SJSA1 (cell line): ENCODE data around the gene ZGPAT. TPM values are rescaled to one million over a fixed set of nuclear protein-coding genes. Genes with fewer than 3 reads are reported as not detected.

ENCODE experiments used
- DNase-seq, 2 experiments: peaks; one replicate each; pipeline ENCODE4 v3.0.0-alpha.2; 2015 to 2020; ENCODE audit warnings: low spot score in 2 of 2, low read depth in 1 of 2
- H3K27ac ChIP-seq: fragments of 250-450 bp; sonication (Bioruptor Pico); 2 replicates; pipeline ENCODE4 v1.5.1; 2020; ENCODE audit warnings: mild to moderate bottlenecking, moderate library complexity
- H3K27me3 ChIP-seq: fragments of 250-450 bp; sonication (Bioruptor Pico); replicated peaks from 2 replicates; pipeline ENCODE4 v1.5.1; 2020; ENCODE audit warnings: mild to moderate bottlenecking, moderate library complexity
- H3K36me3 ChIP-seq: fragments of 250-450 bp; sonication (Bioruptor Pico); 2 replicates; pipeline ENCODE4 v1.5.1; 2020; ENCODE audit warnings: mild to moderate bottlenecking
- H3K4me1 ChIP-seq: fragments of 250-450 bp; sonication (Bioruptor Pico); replicated peaks from 2 replicates; pipeline ENCODE4 v1.6.1; 2021; ENCODE audit warnings: mild to moderate bottlenecking
- H3K4me3 ChIP-seq: fragments of 250-450 bp; sonication (Bioruptor Pico); 2 replicates; pipeline ENCODE4 v1.5.1; 2020; ENCODE audit warnings: mild to moderate bottlenecking
- H3K9me3 ChIP-seq: fragments of 250-450 bp; sonication (Bioruptor Pico); replicated peaks from 2 replicates; pipeline ENCODE4 v1.5.1; 2020; ENCODE audit warnings: mild to moderate bottlenecking
- total RNA-seq: library from RNA; depleted of rRNA; stranded (reverse); fragments of >200 nt; shearing (Covaris generic); gene quantifications from 2 replicates; pipeline ENCODE4 v1.2.3, GENCODE V29; 2014

Gene ZGPAT
- total RNA-seq, 1 experiment from 2014 or later = 22.8 TPM

GRCh38 chr20:63685269-63686026, 22.4 kb upstream of the ZGPAT start:
- H3K4me1 ChIP-seq = peaks cover 23% of the 10 kb centered on the region
- H3K36me3 ChIP-seq = peaks cover 56% of the 10 kb centered on the region
- H3K27ac ChIP-seq = no peak overlapping the region
- H3K27me3 ChIP-seq = no peaks in the 10 kb centered on the region
- H3K9me3 ChIP-seq = no peaks in the 10 kb centered on the region
- DNase-seq = no peak
- no peak overlapping the region for H3K4me3 ChIP-seq

DNA sequence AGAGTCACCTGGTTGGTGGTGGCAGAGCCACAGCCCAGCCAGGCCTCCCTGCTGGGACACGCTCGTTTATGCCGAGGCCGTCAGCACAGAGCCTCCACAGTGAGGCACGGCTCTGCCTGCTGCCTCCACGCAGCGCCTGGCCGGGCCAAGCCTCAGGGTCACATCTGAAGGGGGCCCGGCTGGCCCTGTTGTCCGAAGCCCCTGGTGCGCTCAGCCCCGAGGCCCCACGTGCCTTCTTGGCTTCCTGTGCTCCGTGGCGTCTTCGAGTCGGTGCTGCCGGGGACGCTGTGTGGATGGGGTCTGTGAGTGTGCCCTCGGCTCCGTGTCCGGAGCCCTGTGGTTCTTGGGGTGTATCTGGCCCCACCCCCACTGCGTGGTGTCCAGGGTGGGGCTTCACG, 21.7 kb upstream of the ZGPAT start:
- Histone ChIP-seq H3K27ac (no peak overlapping the region), H3K36me3 (peaks cover 52% of the 10 kb centered on the region), H3K4me1 (peaks cover 22% of the 10 kb centered on the region)

DNA sequence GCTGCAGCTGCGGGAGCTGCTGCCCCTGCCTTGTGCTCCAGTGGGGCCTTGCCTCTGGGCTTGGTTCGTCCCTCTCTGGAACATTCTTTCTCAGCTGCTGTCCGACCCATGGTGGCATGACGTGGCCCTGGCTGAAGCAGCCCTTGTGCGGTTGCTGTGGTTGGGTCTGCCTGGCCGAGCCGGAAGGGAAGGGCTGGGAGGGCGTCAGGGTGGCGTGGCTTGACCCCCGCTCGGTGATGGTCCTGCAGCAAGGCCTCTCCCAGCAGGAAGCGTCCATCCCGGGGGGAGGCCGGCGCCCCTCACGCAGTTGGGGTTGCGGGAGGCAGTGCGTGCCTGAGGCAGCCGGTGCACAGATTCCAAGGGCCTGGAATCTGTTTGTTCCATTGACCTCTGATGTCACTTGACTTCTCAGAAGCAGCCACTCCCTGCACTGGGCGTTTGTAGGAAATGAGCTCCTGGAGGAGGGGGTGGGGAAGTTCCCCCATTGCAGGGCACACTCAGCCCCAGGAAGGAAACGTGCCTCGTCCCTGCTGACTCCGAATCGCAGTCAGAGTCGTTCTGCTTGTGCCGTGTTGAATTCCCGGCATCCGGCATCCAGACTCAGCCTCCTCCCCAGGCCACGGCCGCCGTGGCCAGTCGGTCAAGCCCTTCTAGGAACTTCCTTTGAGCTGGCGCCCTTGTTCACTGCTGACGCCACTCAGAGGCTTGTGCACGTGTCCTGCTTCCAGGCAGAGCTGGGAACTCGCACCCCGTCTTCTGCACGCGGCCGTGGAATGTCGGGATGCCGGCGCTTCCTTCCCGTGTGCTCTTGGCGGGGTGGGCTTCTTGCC, 21.1 kb upstream of the ZGPAT start:
- H3K27ac ChIP-seq = no peak overlapping the region
- no peaks in the 10 kb centered on the region for H3K27me3 ChIP-seq
- no peak overlapping the region for H3K4me3 ChIP-seq
- H3K9me3 ChIP-seq = no peaks in the 10 kb centered on the region
- peaks cover 51% of the 10 kb centered on the region for H3K36me3 ChIP-seq
- no peak for DNase-seq
- peaks cover 15% of the 10 kb centered on the region for H3K4me1 ChIP-seq

More for the DNA sequence above, 21.7 kb upstream of the ZGPAT start:
- DNase-seq = no peak
- H3K27me3 ChIP-seq = no peaks in the 10 kb centered on the region
- H3K9me3 ChIP-seq = no peaks in the 10 kb centered on the region
- no peak overlapping the region for H3K4me3 ChIP-seq

DNA sequence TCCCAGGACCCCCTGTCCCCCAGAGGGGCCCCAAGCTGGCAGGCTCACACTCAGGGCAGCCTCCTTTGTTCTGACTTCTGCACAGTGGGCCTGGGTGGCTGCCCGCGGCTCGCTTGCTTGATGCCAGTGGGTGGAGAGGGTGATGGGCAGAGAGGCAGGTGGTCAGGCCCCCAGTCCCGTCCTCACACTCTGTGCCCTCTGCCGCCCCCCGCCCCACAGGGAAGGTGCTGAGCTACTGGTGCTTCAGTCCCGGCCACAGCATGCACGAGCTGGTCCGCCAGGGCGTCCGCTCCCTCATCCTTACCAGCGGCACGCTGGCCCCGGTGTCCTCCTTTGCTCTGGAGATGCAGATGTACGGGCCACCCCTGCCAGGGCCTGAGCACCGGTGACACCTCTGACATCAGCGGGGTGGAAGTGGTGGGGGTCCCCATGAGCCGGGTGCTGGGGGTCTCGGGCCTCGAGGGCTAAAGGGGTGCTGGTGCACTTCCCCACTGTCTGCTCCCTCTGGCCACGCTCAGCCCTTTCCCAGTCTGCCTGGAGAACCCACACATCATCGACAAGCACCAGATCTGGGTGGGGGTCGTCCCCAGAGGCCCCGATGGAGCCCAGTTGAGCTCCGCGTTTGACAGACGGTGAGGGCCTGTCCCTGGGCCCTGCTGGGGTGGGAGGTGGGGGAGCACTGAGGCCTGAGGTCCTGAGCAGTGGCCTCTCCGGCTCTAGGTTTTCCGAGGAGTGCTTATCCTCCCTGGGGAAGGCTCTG, 20.2 kb upstream of the ZGPAT start:
- no peaks in the 10 kb centered on the region for H3K9me3 ChIP-seq
- H3K27ac ChIP-seq = no peak overlapping the region
- H3K4me1 ChIP-seq = peaks cover 8% of the 10 kb centered on the region
- no peaks in the 10 kb centered on the region for H3K27me3 ChIP-seq
- DNase-seq = no peak
- peaks cover 48% of the 10 kb centered on the region for H3K36me3 ChIP-seq
- H3K4me3 ChIP-seq = no peak overlapping the region

GRCh38 chr20:63688228-63689045, 19.4 kb upstream of the ZGPAT start:
- H3K27ac ChIP-seq = no peak overlapping the region
- peaks cover 40% of the 10 kb centered on the region for H3K36me3 ChIP-seq
- H3K4me3 ChIP-seq = no peak overlapping the region
- no peaks in the 10 kb centered on the region for H3K27me3 ChIP-seq
- H3K9me3 ChIP-seq = no peaks in the 10 kb centered on the region
- DNase-seq = no peak
- no peaks in the 10 kb centered on the region; the same call in 1 of the 2 replicates for H3K4me1 ChIP-seq

DNA sequence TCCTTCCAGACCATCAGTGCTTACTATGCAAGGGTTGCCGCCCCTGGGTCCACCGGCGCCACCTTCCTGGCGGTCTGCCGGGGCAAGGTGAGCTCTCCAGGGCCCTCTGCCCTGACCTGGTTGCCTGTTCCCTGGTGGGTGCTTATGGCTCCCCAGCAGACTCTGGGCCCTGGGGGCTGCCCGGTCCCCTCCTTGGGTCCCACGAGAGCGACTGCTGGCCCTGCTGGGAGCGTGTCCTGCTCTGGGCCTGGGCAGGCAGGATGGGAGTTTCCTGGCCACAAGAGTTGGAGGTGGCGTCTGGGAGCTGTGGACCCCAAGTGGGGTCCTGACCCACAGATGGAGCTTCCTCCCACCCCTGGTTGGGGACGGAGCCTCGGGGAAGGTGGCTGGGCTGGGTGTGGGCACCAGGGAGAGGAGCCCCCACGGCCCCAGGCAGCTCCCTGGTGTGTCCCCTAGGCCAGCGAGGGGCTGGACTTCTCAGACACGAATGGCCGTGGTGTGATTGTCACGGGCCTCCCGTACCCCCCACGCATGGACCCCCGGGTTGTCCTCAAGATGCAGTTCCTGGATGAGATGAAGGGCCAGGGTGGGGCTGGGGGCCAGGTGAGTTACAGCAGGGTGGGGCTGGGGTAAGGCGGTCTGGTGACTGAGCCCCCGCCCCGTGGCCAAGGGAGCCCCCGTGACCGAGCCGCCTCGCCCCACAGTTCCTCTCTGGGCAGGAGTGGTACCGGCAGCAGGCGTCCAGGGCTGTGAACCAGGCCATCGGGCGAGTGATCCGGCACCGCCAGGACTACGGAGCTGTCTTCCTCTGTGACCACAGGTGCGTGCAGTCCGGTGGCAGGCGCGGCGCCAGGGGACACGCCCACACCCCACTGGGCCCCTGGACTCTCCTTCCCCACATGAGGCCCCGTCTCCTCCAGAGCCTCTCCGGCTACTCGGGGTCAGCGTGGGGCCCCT, 18.5 kb upstream of the ZGPAT start:
- H3K36me3 ChIP-seq = peaks cover 41% of the 10 kb centered on the region
- no peaks in the 10 kb centered on the region for H3K4me1 ChIP-seq
- no peak for DNase-seq
- H3K27me3 ChIP-seq = no peaks in the 10 kb centered on the region
- no peaks in the 10 kb centered on the region for H3K9me3 ChIP-seq
- no peak overlapping the region for H3K4me3 ChIP-seq
- no peak overlapping the region for H3K27ac ChIP-seq

GRCh38 chr20:63690003-63690897, 17.6 kb upstream of the ZGPAT start:
- H3K9me3 ChIP-seq = no peaks in the 10 kb centered on the region
- no peaks in the 10 kb centered on the region for H3K4me1 ChIP-seq
- H3K4me3 ChIP-seq = no peak overlapping the region
- peaks cover 47% of the 10 kb centered on the region for H3K36me3 ChIP-seq
- H3K27me3 ChIP-seq = no peaks in the 10 kb centered on the region
- no peak for DNase-seq
- H3K27ac ChIP-seq = no peak overlapping the region

DNA sequence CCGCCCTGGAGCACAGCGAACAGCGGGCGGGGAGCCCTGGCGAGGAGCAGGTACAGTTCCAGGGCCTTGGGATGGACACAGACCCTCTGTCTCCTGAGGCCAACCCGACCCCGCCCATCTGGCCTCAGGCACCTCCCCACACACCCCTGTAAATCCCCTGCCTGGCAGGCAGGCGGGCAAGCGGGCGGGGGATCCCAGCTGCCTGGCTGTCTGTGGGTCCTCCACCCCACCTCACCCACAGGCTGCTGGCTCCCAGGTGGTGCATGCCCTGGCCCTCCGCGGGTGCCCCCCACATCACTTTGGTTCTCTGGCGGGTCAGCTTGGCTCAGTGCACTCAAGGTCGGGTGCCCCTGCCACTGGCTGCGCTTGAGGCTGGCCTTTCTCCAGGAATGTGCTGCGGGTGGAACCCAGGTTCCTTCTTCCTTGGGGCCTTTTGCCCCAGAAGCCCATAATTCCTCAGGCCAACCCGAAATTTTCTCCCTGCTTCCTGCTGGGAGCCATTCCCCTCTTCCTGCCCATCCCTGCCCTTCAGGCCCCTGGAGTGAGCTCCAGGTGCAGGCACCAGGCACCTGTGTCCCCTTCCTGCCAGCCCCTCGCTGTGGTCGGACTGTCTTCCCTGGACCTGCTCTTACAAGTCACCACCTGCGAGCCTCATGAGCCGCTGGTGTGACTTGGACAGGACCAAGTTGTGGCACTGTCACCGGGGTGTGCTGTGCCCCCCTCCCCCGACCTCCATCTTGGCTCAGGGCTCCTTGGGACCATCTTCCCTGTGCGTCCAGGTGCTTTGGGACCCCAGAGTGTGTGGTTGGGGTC, 16.7 kb upstream of the ZGPAT start:
- Histone ChIP-seq H3K27me3 (no peaks in the 10 kb centered on the region), H3K9me3 (no peaks in the 10 kb centered on the region), H3K36me3 (peaks cover 47% of the 10 kb centered on the region), H3K27ac (no peak overlapping the region), H3K4me3 (no peak overlapping the region), H3K4me1 (no peaks in the 10 kb centered on the region)
- DNase-seq = no peak

DNA sequence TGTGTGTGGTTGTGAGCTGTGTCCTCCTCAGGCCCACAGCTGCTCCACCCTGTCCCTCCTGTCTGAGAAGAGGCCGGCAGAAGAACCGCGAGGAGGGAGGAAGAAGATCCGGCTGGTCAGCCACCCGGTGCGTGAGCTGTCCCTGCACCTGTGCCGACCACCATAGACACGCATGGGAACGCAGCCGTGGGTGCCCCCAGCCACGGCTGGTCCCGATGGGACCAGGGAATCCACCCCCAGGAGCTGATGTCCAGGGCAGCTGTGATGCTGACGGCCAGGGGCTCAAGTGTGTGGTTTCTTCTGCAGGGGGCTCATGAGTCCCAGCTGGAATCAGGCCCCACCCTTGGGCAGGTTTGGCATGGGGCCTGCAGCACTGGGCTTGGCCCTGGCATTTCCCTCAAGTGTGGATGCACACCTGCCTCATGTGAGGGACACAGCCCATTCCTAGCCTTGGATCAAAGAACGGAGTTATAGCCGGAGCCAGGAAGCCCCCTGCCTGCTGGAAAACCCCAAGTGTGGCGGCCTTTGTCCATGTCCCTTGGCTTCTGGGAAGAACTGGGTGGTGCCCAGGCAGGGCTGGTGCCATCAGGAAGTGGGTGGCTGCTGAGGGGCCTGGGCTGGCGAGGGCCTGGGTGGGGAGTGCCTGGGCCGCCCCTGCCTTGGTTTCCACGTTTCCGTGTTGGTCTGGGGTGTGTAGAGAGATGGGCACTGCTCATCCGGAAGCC, 16.0 kb upstream of the ZGPAT start:
- H3K27ac ChIP-seq = no peak overlapping the region

GRCh38 chr20:63692436-63693082, 15.3 kb upstream of the ZGPAT start:
- Histone ChIP-seq H3K36me3 (peaks cover 50% of the 10 kb centered on the region), H3K27me3 (no peaks in the 10 kb centered on the region), H3K4me3 (no peak overlapping the region), H3K9me3 (no peaks in the 10 kb centered on the region), H3K27ac (no peak overlapping the region), H3K4me1 (peaks cover 3% of the 10 kb centered on the region; the same call in 1 of the 2 replicates)
- no peak for DNase-seq

More for the DNA sequence above, 16.0 kb upstream of the ZGPAT start:
- no peak overlapping the region for H3K4me3 ChIP-seq
- H3K4me1 ChIP-seq = no peaks in the 10 kb centered on the region
- no peaks in the 10 kb centered on the region for H3K27me3 ChIP-seq
- H3K36me3 ChIP-seq = peaks cover 46% of the 10 kb centered on the region
- DNase-seq = no peak
- no peaks in the 10 kb centered on the region for H3K9me3 ChIP-seq
